ENCODE measurements around the gene EME1. TPM values are rescaled to one million over a fixed set of nuclear protein-coding genes. Genes with fewer than 3 reads are reported as not detected.
A peak's percentile ranks its signal among the peaks of the same experiment; 100 is the strongest.

Gene EME1
- total RNA-seq, 5 donors from 2014 or later (not counting 1 experiment from before 2014, with no cell fraction given) = 0.75 to 2.1 (median 1.4) TPM

GRCh38 chr17:50347894-50348291 is 25.1 kb upstream of the EME1 start:
- ChIA-PET CTCF (no interaction called here), POLR2A (no interaction called here)
- Mint-ChIP-seq H3K36me3 (peaks cover 4% of the 10 kb centered on the region), H3K4me3 (peak overlapping the region; percentile 82 to 86 (median 84)), H3K27ac (peak overlapping the region; percentile 84 to 85), H3K9me3 (no peaks in the 10 kb centered on the region), H3K4me1 (peaks cover 31 to 43% (median 41%) of the 10 kb centered on the region in 3 donors), H3K27me3 (no peaks in the 10 kb centered on the region)
- Histone ChIP-seq H3K27ac (ENCODE audit: low read length) (no peak overlapping the region), H3K4me1 (ENCODE audit: control insufficient read depth in 1 of 2, extremely low read depth in 1 of 2, insufficient read depth in 2 of 2, low read length in 2 of 2) (peaks cover 8 to 31% of the 10 kb centered on the region in 2 experiments), H3K27me3 (replicated peaks in 1 of 2; ENCODE audit: control insufficient read depth in 2 of 2, extremely low read depth in 1 of 2, insufficient read depth in 2 of 2, low read length in 1 of 2) (peaks cover 0 to 2% of the 10 kb centered on the region in 2 experiments), H3K9me3 (no peaks in the 10 kb centered on the region), H3K4me3 (ENCODE audit: control insufficient read depth in 1 of 2, extremely low read depth in 1 of 2, low read length in 1 of 2) (no peak overlapping the region), H3K36me3 (ENCODE audit: control insufficient read depth in 2 of 2, extremely low read depth in 1 of 2, insufficient read depth in 1 of 2, low read length in 1 of 2) (peaks cover 0 to 4% of the 10 kb centered on the region in 2 donors)
- DNase-seq = no peak
- WGBS (ENCODE audit: insufficient coverage) = 100% methylated on average over 1 of the region's 3 CpGs
- ATAC-seq (replicated peaks in 1 of 4) = no peak

DNA sequence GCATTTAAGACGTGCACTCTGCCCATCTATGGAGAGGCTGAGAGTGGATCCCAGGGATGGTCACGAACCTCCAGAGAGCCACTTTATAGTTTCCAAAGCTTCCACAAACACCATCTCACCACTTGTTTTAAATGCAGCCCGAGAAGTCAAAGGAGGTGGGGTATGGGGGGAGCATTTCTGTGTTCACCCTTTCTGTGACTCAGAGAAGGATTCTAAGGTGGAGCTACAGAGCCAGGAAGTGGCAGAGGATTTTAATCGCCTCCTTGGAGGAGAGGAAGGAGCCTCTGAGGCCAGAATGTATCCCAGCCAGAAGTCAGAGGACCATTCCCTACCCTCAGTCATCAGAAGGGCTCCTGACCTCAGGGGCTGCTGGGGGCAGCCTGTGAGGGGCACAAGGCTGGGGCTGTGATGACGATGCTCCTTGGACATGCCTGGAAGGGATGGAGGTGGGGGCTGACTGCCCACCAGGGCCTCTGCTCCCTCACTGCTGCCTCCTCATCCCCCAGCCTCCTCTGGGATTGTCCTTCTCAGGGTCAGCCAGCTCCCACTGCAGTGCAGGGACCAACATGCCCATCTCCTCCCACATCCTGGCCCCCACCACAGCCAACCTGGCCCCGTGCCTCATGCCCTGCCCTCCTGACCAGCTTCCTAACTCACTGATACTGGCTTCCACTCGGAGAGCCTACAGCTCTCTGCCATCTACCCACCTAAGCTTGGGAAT is 24.3 kb upstream of the EME1 start:
- no peak for ATAC-seq (replicated peaks in 1 of 4)
- no peak for DNase-seq
- 77% methylated on average over 1 of the region's 7 CpGs for WGBS (ENCODE audit: insufficient coverage)

DNA sequence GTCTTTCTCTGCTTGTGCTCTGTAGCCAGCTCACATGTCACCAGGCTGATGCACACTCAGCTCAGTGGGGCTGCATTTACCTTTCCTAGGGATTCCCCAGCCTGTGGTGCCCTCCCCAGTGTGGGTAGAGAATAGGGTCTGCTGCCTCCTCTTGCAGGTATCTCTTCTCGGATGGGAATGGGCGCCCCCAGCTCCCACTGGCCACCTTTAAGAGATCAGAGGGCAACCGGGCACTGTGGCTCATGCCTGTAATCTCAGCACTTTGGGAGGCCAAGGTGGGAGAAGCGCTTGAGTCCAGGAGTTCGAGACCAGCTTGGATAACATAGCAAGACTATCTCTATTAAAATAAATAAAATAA is 23.8 kb upstream of the EME1 start:
- no peaks in the 10 kb centered on the region for H3K9me3 Mint-ChIP-seq
- peaks cover 31 to 43% (median 41%) of the 10 kb centered on the region in 3 donors for H3K4me1 Mint-ChIP-seq
- Histone ChIP-seq H3K4me3 (ENCODE audit: control insufficient read depth in 1 of 2, extremely low read depth in 1 of 2, low read length in 1 of 2) (no peak overlapping the region), H3K9me3 (no peaks in the 10 kb centered on the region), H3K27ac (ENCODE audit: low read length) (no peak overlapping the region), H3K27me3 (replicated peaks in 1 of 2; ENCODE audit: control insufficient read depth in 2 of 2, extremely low read depth in 1 of 2, insufficient read depth in 2 of 2, low read length in 1 of 2) (no peaks in the 10 kb centered on the region), H3K36me3 (ENCODE audit: control insufficient read depth in 2 of 2, extremely low read depth in 1 of 2, insufficient read depth in 1 of 2, low read length in 1 of 2) (peaks cover 6 to 11% of the 10 kb centered on the region in 2 donors), H3K4me1 (ENCODE audit: control insufficient read depth in 1 of 2, extremely low read depth in 1 of 2, insufficient read depth in 2 of 2, low read length in 2 of 2) (peaks cover 8 to 31% of the 10 kb centered on the region in 2 experiments)
- peak overlapping the region; percentile 64 to 69 for H3K27ac Mint-ChIP-seq
- no peaks in the 10 kb centered on the region for H3K27me3 Mint-ChIP-seq
- POLR2A ChIA-PET = interaction anchor here in 1 of 2 donors (0.6 kb wide), 2 partner anchors 13 to 330 kb away, joined by 3 read pairs; no protein-coding TSS in a partner anchor
- ATAC-seq (replicated peaks in 1 of 4) = no peak
- H3K4me3 Mint-ChIP-seq = no peak overlapping the region
- CTCF ChIA-PET = no interaction called here
- peak in 1 of 35 experiments; percentile 1 for DNase-seq
- H3K36me3 Mint-ChIP-seq = peaks cover 10% of the 10 kb centered on the region
- no CpG with 5 or more reads among the region's 5 CpGs for WGBS (ENCODE audit: insufficient coverage)

More for the DNA sequence above, 24.3 kb upstream of the EME1 start:
- H3K4me1 ChIP-seq (ENCODE audit: control insufficient read depth in 1 of 2, extremely low read depth in 1 of 2, insufficient read depth in 2 of 2, low read length in 2 of 2) = peaks cover 8 to 31% of the 10 kb centered on the region in 2 experiments
- CTCF ChIA-PET = no interaction called here
- no peaks in the 10 kb centered on the region for H3K27me3 ChIP-seq (replicated peaks in 1 of 2; ENCODE audit: control insufficient read depth in 2 of 2, extremely low read depth in 1 of 2, insufficient read depth in 2 of 2, low read length in 1 of 2)
- H3K4me1 Mint-ChIP-seq = peaks cover 31 to 43% (median 41%) of the 10 kb centered on the region in 3 donors
- no peaks in the 10 kb centered on the region for H3K27me3 Mint-ChIP-seq
- H3K27ac Mint-ChIP-seq = peak overlapping the region; percentile 84 to 85
- peak overlapping the region in 2 of 3 donors; percentile 13 to 84 for H3K4me3 Mint-ChIP-seq
- H3K27ac ChIP-seq (ENCODE audit: low read length) = no peak overlapping the region
- no peaks in the 10 kb centered on the region for H3K9me3 ChIP-seq
- no peak overlapping the region for H3K4me3 ChIP-seq (ENCODE audit: control insufficient read depth in 1 of 2, extremely low read depth in 1 of 2, low read length in 1 of 2)
- no peaks in the 10 kb centered on the region for H3K9me3 Mint-ChIP-seq
- H3K36me3 Mint-ChIP-seq = peaks cover 9% of the 10 kb centered on the region
- POLR2A ChIA-PET = interaction anchor here in 1 of 2 donors (0.6 kb wide), 2 partner anchors 13 to 330 kb away, joined by 3 read pairs; no protein-coding TSS in a partner anchor
- peaks cover under 1 to 9% of the 10 kb centered on the region in 2 donors for H3K36me3 ChIP-seq (ENCODE audit: control insufficient read depth in 2 of 2, extremely low read depth in 1 of 2, insufficient read depth in 1 of 2, low read length in 1 of 2)

DNA sequence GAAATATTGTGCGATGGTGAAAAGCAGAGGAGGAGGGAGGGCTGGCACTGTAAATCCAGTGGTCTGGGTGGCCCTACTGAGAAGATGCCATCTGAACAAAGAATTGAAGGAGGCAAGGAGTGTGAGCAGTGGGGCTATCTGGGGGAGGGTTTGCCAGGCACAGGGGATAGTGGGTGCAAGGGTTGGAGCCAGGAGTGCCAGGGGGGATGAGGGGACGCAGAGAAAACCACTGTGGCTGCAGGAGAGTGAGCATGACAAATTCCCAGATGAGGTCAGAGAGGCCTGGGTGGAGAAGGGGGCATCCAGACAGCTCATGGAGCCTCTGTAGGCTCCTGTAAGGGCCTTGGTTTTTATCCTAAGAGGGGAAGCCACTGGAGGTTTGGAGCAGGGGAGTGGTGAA is 22.3 kb upstream of the EME1 start:
- Mint-ChIP-seq H3K4me1 (peaks cover 25 to 36% (median 35%) of the 10 kb centered on the region in 3 donors), H3K27ac (peak overlapping the region; percentile 34 to 44)
- 90% methylated on average over 2 of the region's 2 CpGs for WGBS (ENCODE audit: insufficient coverage)

DNA sequence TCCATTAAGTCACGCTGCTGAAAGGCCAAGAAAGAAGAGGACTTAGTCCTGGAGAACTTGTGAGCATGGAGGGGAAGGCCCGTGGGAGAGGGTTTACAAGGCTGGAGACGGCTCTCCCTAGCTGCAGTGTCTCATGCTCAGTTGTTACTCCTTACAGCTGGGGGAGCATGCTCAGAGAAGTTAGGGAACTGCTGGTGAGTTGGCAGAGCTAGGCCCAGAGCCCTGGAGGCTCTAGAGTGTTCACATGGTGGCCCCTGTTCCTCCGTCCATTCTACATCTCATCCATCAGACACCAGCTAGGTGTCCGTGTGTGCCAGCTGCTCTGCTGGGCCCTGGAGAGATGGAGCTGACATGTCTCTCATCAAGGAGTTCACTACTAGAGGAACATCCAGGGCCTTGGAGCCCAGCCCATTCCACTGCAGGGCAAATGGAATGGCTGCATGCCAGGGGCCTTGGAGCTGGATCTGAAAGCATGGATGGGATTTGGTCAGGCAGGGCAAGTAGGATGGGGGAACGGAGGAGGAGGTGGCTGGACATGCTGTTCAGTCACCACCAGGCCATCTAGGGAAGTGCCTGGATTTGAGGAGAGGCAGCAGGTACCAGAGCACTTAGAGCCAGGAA is 20.8 kb upstream of the EME1 start:
- Histone ChIP-seq H3K4me1 (ENCODE audit: control insufficient read depth in 1 of 2, extremely low read depth in 1 of 2, insufficient read depth in 2 of 2, low read length in 2 of 2) (peaks cover 2 to 13% of the 10 kb centered on the region in 2 experiments), H3K9me3 (no peaks in the 10 kb centered on the region), H3K27me3 (replicated peaks in 1 of 2; ENCODE audit: control insufficient read depth in 2 of 2, extremely low read depth in 1 of 2, insufficient read depth in 2 of 2, low read length in 1 of 2) (no peaks in the 10 kb centered on the region), H3K36me3 (ENCODE audit: control insufficient read depth in 2 of 2, extremely low read depth in 1 of 2, insufficient read depth in 1 of 2, low read length in 1 of 2) (peaks cover 26 to 41% of the 10 kb centered on the region in 2 donors), H3K4me3 (ENCODE audit: control insufficient read depth in 1 of 2, extremely low read depth in 1 of 2, low read length in 1 of 2) (no peak overlapping the region), H3K27ac (ENCODE audit: low read length) (no peak overlapping the region)
- WGBS (ENCODE audit: insufficient coverage) = 97% methylated on average over 4 of the region's 6 CpGs
- Mint-ChIP-seq H3K4me3 (no peak overlapping the region), H3K9me3 (no peaks in the 10 kb centered on the region), H3K36me3 (peaks cover 19% of the 10 kb centered on the region), H3K27me3 (no peaks in the 10 kb centered on the region), H3K4me1 (peaks cover 18 to 30% (median 28%) of the 10 kb centered on the region in 3 donors), H3K27ac (peak overlapping the region; percentile 6 to 52)
- POLR2A ChIA-PET = no interaction called here
- CTCF ChIA-PET = no interaction called here
- DNase-seq (no peak), ATAC-seq (replicated peaks in 1 of 4) (no peak)

More for the DNA sequence above, 22.3 kb upstream of the EME1 start:
- no peak overlapping the region for H3K27ac ChIP-seq (ENCODE audit: low read length)
- ATAC-seq (replicated peaks in 1 of 4) (no peak), DNase-seq (no peak)
- POLR2A ChIA-PET = no interaction called here
- no peaks in the 10 kb centered on the region for H3K9me3 ChIP-seq
- Mint-ChIP-seq H3K4me3 (no peak overlapping the region), H3K9me3 (no peaks in the 10 kb centered on the region), H3K27me3 (no peaks in the 10 kb centered on the region), H3K36me3 (peaks cover 15% of the 10 kb centered on the region)
- H3K4me1 ChIP-seq (ENCODE audit: control insufficient read depth in 1 of 2, extremely low read depth in 1 of 2, insufficient read depth in 2 of 2, low read length in 2 of 2) = peaks cover 6 to 21% of the 10 kb centered on the region in 2 experiments
- CTCF ChIA-PET = no interaction called here
- no peaks in the 10 kb centered on the region for H3K27me3 ChIP-seq (replicated peaks in 1 of 2; ENCODE audit: control insufficient read depth in 2 of 2, extremely low read depth in 1 of 2, insufficient read depth in 2 of 2, low read length in 1 of 2)
- peaks cover 17 to 26% of the 10 kb centered on the region in 2 donors for H3K36me3 ChIP-seq (ENCODE audit: control insufficient read depth in 2 of 2, extremely low read depth in 1 of 2, insufficient read depth in 1 of 2, low read length in 1 of 2)
- H3K4me3 ChIP-seq (ENCODE audit: control insufficient read depth in 1 of 2, extremely low read depth in 1 of 2, low read length in 1 of 2) = no peak overlapping the region

DNA sequence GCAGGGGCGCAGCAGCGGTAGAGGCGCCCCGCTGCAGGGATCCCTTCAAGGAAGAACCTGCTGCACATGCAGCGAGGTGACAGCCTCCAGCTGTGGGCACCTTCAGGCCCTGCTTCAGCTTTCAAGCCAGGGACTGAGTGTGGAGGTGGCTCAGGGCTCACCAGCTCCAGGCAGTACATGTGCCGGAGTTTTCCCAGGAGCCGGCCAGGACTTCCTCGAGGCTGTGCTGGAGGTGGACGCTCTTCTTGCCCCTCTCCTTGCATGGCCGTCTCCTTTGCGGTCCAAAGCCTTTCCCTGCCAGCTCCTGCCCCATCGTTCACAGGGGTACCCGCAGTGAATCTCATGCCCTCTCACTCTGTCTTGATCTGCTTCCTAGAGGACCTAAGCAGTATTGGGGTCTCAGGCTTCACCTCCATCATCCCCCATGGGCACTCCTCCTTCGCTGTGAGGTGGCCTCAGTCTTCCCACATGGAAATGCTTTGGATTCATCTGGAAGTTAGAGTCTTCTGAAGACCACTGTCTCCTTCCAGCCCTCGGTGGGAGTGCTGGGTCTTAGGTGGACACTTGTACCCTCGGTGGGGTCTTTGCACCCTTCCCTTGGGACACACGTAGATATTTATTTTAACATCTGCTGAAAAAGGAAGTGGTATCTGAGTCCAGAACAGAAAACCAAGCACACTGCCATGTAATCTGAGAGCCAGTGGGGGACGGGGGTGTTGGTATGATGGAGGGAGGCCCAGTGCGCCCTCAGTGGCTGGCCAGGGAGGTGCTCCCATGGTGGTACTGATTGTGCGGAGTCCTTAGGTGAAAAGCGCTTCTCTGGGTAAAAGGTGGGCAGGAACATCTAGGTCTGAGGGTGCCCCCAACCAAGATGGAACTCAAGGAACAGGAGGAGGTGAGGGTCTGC is 20.1 kb upstream of the EME1 start:
- DNase-seq = no peak
- Histone ChIP-seq H3K36me3 (ENCODE audit: control insufficient read depth in 2 of 2, extremely low read depth in 1 of 2, insufficient read depth in 1 of 2, low read length in 1 of 2) (peaks cover 29 to 45% of the 10 kb centered on the region in 2 donors), H3K4me3 (ENCODE audit: control insufficient read depth in 1 of 2, extremely low read depth in 1 of 2, low read length in 1 of 2) (no peak overlapping the region), H3K27ac (ENCODE audit: low read length) (no peak overlapping the region), H3K27me3 (replicated peaks in 1 of 2; ENCODE audit: control insufficient read depth in 2 of 2, extremely low read depth in 1 of 2, insufficient read depth in 2 of 2, low read length in 1 of 2) (no peaks in the 10 kb centered on the region), H3K4me1 (ENCODE audit: control insufficient read depth in 1 of 2, extremely low read depth in 1 of 2, insufficient read depth in 2 of 2, low read length in 2 of 2) (peaks cover 0 to 6% of the 10 kb centered on the region in 2 experiments), H3K9me3 (no peaks in the 10 kb centered on the region)
- H3K4me3 Mint-ChIP-seq = no peak overlapping the region
- ChIA-PET CTCF (no interaction called here), POLR2A (no interaction called here)
- H3K27me3 Mint-ChIP-seq = no peaks in the 10 kb centered on the region
- ATAC-seq (replicated peaks in 1 of 4) = no peak
- H3K4me1 Mint-ChIP-seq = peaks cover 11 to 24% (median 20%) of the 10 kb centered on the region in 3 donors
- 92% methylated on average over 18 of the region's 21 CpGs for WGBS (ENCODE audit: insufficient coverage)
- H3K9me3 Mint-ChIP-seq = no peaks in the 10 kb centered on the region
- peak overlapping the region in 1 of 2 donors; percentile 52 for H3K27ac Mint-ChIP-seq
- peaks cover 19% of the 10 kb centered on the region for H3K36me3 Mint-ChIP-seq
